Measurements from ENCODE around the gene BTBD7. TPM values are rescaled to one million over a fixed set of nuclear protein-coding genes. Genes with fewer than 3 reads are reported as not detected.

Gene BTBD7
- total RNA-seq, 1 experiment from 2014 or later: 30.8 TPM

GRCh38 chr14:93347850-93348249 lies 15.0 kb upstream of the BTBD7 start:
- BruUV-seq (replicated peaks): no TSS peak

More at GRCh38 chr14:93347850-93348249, 15.0 kb upstream of the BTBD7 start:
- ATAC-seq (no peak), DNase-seq (ENCODE audit: low read depth, low spot score) (no peak)
- Histone ChIP-seq H3K36me3 (ENCODE audit: control insufficient read depth in 1 of 2, insufficient read depth in 2 of 2, low read length in 2 of 2) (no peaks in the 10 kb centered on the region), H3K9me3 (ENCODE audit: control insufficient read depth in 1 of 2, insufficient read depth in 1 of 2, low read depth in 1 of 2, low read length in 2 of 2) (no peaks in the 10 kb centered on the region), H4K20me1 (ENCODE audit: insufficient read depth) (no peaks in the 10 kb centered on the region), H3K9ac (ENCODE audit: low read length) (no peak overlapping the region), H3K27ac (ENCODE audit: low read depth, low read length) (no peak overlapping the region), H2AFZ (ENCODE audit: low read depth, low read length, poor library complexity, severe bottlenecking) (no peak overlapping the region), H3K4me3 (replicated peaks in 1 of 2; ENCODE audit: low read depth in 1 of 2, low read length in 2 of 2) (no peak overlapping the region), H3K27me3 (ENCODE audit: insufficient read depth, low read length) (no peaks in the 10 kb centered on the region), H3K79me2 (ENCODE audit: insufficient read depth, low read length) (no peaks in the 10 kb centered on the region), H3K4me2 (ENCODE audit: low read length) (no peak overlapping the region), H3K4me1 (ENCODE audit: control insufficient read depth in 1 of 2, insufficient read depth in 2 of 2, low read length in 2 of 2) (no peaks in the 10 kb centered on the region), H3K9me2 (ENCODE audit: insufficient read depth) (no peaks in the 10 kb centered on the region)
- TF ChIP-seq REST (IDR thresholded peaks at IDR 0.05; ENCODE audit: low read depth) (no peak), ATF3 (IDR thresholded peaks at IDR 0.05) (no peak), CBX3 (IDR thresholded peaks at IDR 0.05; ENCODE audit: low read depth) (no peak), EZH2 (IDR thresholded peaks at IDR 0.05) (no peak), POLR2AphosphoS5 (IDR thresholded peaks at IDR 0.05; ENCODE audit: low read depth, low read length) (no peak), EGR1 (IDR thresholded peaks at IDR 0.05; ENCODE audit: low read depth) (no peak), POLR2A (IDR thresholded peaks at IDR 0.05; ENCODE audit: borderline replicate concordance, extremely low read depth, insufficient read depth, insufficient read length) (no peak), MAX (IDR thresholded peaks at IDR 0.05) (no peak), ZBTB33 (IDR thresholded peaks at IDR 0.05; ENCODE audit: extremely low read depth, insufficient replicate concordance, low read length) (no peak), CTCF (IDR thresholded peaks at IDR 0.05 in 2 of 3, conservative IDR thresholded peaks at IDR 0.05 in 1 of 3; ENCODE audit: borderline replicate concordance in 1 of 3, insufficient read depth in 1 of 3, low read depth in 2 of 3, low read length in 2 of 3) (no peak), SRF (IDR thresholded peaks at IDR 0.05; ENCODE audit: low read depth) (no peak), ELF1 (IDR thresholded peaks at IDR 0.05; ENCODE audit: borderline replicate concordance, low read depth) (no peak), JUND (IDR thresholded peaks at IDR 0.05) (no peak), FOSL1 (IDR thresholded peaks at IDR 0.05; ENCODE audit: low read depth) (no peak), SIN3A (IDR thresholded peaks at IDR 0.05; ENCODE audit: low read depth) (no peak)
- ChIA-PET CTCF (no interaction called here), POLR2A (no interaction called here), RAD21 (ENCODE audit: low non-redundant PET in 1 of 2, low total read pairs in 2 of 2, uncharacterized antibody in 2 of 2, unreplicated experiment in 2 of 2) (no interaction called here)
- intact Hi-C loops (cut with micrococcal nuclease): no loop called here
